Natural killer cell (primary cell): ENCODE data around the gene EEF1E1. TPM values are rescaled to one million over a fixed set of nuclear protein-coding genes. Genes with fewer than 3 reads are reported as not detected.

ENCODE experiments used
- ATAC-seq, 3 donors: fragments of 150-1000 bp in 2 of 3; fragments of 200-7000 bp in 1 of 3; cut with Tn5 transposase; 1 replicate in 1 of 3; 2 replicates in 2 of 3; pipeline ENCODE4 v1.10.0; 2021; ENCODE audit warnings: mild to moderate bottlenecking in 2 of 3, moderate library complexity in 2 of 3
- DNase-seq, 2 donors: peaks; one replicate each; pipeline versions ENCODE4 v3.0.0 to v3.0.0-alpha.2; 2013 to 2021; ENCODE audit warnings: mixed read lengths in 1 of 2
- H3K27ac ChIP-seq: one replicate; pipeline ENCODE4 v1.5.1; 2013; ENCODE audit warnings: mild to moderate bottlenecking, low read length
- H3K27me3 ChIP-seq: one replicate; pipeline ENCODE4 v1.6.1; 2013; ENCODE audit warnings: low read length; ENCODE audit not compliant: control insufficient read depth, insufficient read depth
- H3K36me3 ChIP-seq: one replicate; pipeline ENCODE4 v1.6.1; 2013; ENCODE audit warnings: low read length; ENCODE audit not compliant: control insufficient read depth, insufficient read depth
- H3K4me1 ChIP-seq: one replicate; pipeline ENCODE4 v1.6.1; 2013; ENCODE audit warnings: low read length; ENCODE audit not compliant: control insufficient read depth, insufficient read depth
- H3K4me3 ChIP-seq: one replicate; pipeline ENCODE4 v1.5.1; 2013; ENCODE audit warnings: low read length
- H3K9me3 ChIP-seq: one replicate; pipeline ENCODE4 v1.6.1; 2013; ENCODE audit warnings: low read length; ENCODE audit not compliant: control insufficient read depth, insufficient read depth
- H3K27ac Mint-ChIP-seq, 2 donors: one replicate each; pipeline ENCODE4 v1.8.0; 2022; ENCODE audit warnings: mild to moderate bottlenecking in 2 of 2, mixed read lengths in 2 of 2, moderate library complexity in 1 of 2
- H3K27me3 Mint-ChIP-seq, 2 donors: one replicate each; pipeline ENCODE4 v1.8.0; 2022; ENCODE audit warnings: low read depth in 2 of 2, mixed read lengths in 2 of 2
- H3K36me3 Mint-ChIP-seq: one replicate; pipeline ENCODE4 v1.8.0; 2022; ENCODE audit warnings: mixed read lengths
- H3K4me1 Mint-ChIP-seq, 2 donors: one replicate each; pipeline ENCODE4 v1.8.0; 2022; ENCODE audit warnings: mixed read lengths in 2 of 2
- H3K4me3 Mint-ChIP-seq: one replicate; pipeline ENCODE4 v1.8.0; 2022; ENCODE audit warnings: mild to moderate bottlenecking, moderate library complexity, mixed read lengths
- H3K9me3 Mint-ChIP-seq, 2 donors: one replicate each; pipeline ENCODE4 v1.8.0; 2022; ENCODE audit warnings: mixed read lengths in 2 of 2
- WGBS: methylation state at CpG from one replicate; pipeline ENCODE4 v1.1.7; 2013; ENCODE audit warnings: missing lambda C conversion rate; ENCODE audit not compliant: insufficient coverage; 5-methylcytosine and 5-hydroxymethylcytosine counted together
- intact Hi-C: fragments of 100-400 bp; cut with micrococcal nuclease; formaldehyde crosslinking; loops from one replicate; pipeline ENCODE4 v1.14.2; 2022
- total RNA-seq, 4 donors: library from RNA; stranded (reverse); fragments of 120-200 nt in 1 of 4; gene quantifications; one replicate each; pipeline versions ENCODE4 v1.2.3 to v1.2.4, GENCODE V29; 2013 to 2022
- TF ChIP-seq, protein P1 (sequence below): fragments of 200-600 bp; IDR thresholded peaks from one replicate; pipeline ENCODE4 v1.8.0; 2022; ENCODE audit warnings: antibody characterized with exemption

The EEF1E1 gene
- total RNA-seq, 3 donors from 2014 or later (not counting 1 experiment from before 2014, with no cell fraction given): 9.6 to 13.8 (median 10.2) TPM

DNA sequence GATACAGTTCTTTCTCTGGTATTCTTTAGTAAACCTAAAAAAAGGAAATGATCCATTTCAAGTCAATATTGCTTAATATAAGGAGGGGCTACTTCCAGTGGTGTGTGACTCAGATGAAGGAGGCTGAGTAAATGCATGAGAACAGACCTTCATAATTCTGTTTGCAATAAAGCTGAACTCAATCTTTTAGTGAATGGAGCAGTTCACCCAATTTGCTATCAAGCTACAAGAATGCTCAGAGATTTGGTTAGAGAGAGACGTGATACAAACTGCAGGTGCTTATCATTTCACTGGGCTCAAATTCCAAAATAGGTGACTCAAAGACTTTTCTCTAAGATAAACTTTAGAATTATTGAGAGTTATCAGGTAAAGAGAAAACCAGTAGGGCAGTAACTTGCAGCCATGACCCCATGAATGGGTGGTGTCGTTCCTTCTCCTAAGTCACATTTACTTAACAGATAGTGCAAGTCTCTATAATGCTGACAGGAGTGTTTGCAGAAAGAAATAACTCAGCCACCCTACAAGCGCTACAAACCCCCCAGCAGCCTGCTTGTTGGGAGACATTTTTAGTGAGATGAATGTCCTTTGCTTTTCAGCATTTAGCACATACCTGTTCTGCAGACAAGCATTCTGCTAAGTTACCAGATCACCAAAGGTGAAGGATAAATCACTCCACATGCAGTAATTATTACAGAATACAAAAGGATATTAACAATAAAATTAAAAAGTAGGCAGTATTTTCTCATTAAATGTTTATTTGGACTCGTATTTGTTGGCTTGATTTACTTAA, 21.8 kb downstream of the EEF1E1 start:
- Mint-ChIP-seq H3K36me3 (no peaks in the 10 kb centered on the region), H3K4me1 (peaks cover 8 to 11% of the 10 kb centered on the region in 2 donors), H3K9me3 (no peaks in the 10 kb centered on the region), H3K4me3 (no peak overlapping the region), H3K27me3 (no peaks in the 10 kb centered on the region), H3K27ac (peak overlapping the region in 1 of 2 donors; percentile 36)
- Histone ChIP-seq H3K36me3 (peaks cover 9% of the 10 kb centered on the region), H3K27ac (no peak overlapping the region), H3K27me3 (no peaks in the 10 kb centered on the region), H3K4me1 (no peaks in the 10 kb centered on the region), H3K4me3 (no peak overlapping the region), H3K9me3 (no peaks in the 10 kb centered on the region)
- TF ChIP-seq, protein P1, sequence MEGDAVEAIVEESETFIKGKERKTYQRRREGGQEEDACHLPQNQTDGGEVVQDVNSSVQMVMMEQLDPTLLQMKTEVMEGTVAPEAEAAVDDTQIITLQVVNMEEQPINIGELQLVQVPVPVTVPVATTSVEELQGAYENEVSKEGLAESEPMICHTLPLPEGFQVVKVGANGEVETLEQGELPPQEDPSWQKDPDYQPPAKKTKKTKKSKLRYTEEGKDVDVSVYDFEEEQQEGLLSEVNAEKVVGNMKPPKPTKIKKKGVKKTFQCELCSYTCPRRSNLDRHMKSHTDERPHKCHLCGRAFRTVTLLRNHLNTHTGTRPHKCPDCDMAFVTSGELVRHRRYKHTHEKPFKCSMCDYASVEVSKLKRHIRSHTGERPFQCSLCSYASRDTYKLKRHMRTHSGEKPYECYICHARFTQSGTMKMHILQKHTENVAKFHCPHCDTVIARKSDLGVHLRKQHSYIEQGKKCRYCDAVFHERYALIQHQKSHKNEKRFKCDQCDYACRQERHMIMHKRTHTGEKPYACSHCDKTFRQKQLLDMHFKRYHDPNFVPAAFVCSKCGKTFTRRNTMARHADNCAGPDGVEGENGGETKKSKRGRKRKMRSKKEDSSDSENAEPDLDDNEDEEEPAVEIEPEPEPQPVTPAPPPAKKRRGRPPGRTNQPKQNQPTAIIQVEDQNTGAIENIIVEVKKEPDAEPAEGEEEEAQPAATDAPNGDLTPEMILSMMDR: no peak
- no peak for DNase-seq
- intact Hi-C loops: no loop called here
- ATAC-seq: no peak
- WGBS: 89% methylated on average over 1 of the region's 4 CpGs

DNA sequence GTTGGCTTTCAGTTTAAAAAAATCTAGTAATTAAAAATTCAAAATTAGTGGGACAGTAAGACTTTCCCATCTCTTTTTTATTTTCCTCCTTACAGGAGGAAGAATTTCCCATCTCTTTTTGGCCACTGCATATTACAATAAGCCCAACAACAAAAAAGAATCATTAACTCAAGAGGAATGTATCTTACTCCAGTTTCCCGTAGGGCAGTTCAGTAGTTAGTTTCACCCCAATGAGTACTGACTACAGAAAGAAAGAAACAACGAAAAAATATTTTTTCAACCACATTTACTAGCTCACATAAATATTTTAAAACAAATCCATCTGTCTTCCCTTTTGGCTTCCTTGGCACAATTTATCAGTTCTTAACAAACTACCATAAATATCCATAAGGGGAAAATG, 23.2 kb downstream of the EEF1E1 start:
- WGBS: 100% methylated on average over 2 of the region's 2 CpGs
- ATAC-seq: no peak
- Mint-ChIP-seq H3K27ac (no peak overlapping the region), H3K27me3 (no peaks in the 10 kb centered on the region), H3K9me3 (no peaks in the 10 kb centered on the region), H3K4me1 (peaks cover 8 to 11% of the 10 kb centered on the region in 2 donors), H3K4me3 (no peak overlapping the region), H3K36me3 (no peaks in the 10 kb centered on the region)
- no peak overlapping the region for H3K27ac ChIP-seq
- H3K4me1 ChIP-seq: no peaks in the 10 kb centered on the region
- H3K27me3 ChIP-seq: no peaks in the 10 kb centered on the region
- TF ChIP-seq, protein P1: no peak
- no peak for DNase-seq
- intact Hi-C loops: no loop called here
- H3K9me3 ChIP-seq: no peaks in the 10 kb centered on the region
- peaks cover 6% of the 10 kb centered on the region for H3K36me3 ChIP-seq
- H3K4me3 ChIP-seq: no peak overlapping the region

DNA sequence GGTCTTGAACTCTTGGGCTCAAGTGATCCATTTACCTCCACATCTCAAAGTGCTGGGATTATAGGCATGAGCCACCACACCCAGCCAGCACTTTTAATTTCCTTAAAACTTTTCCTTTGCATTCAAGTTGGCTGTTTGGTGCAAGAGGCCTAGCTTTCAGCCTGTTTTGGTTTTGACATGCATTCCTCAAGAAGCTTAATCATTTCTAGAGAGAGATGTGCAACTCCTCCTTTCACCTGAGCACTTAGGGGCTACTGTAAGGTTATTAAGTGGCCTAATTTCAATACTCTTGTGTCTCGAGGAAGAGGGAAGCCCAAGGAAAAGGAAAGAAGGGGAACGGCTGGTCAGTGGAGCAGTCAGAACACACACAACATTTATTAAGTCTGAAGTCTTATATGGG, 24.4 kb downstream of the EEF1E1 start:
- TF ChIP-seq, protein P1: no peak
- Histone ChIP-seq H3K4me1 (no peaks in the 10 kb centered on the region), H3K36me3 (peaks cover 3% of the 10 kb centered on the region), H3K27ac (no peak overlapping the region), H3K27me3 (no peaks in the 10 kb centered on the region), H3K4me3 (no peak overlapping the region), H3K9me3 (no peaks in the 10 kb centered on the region)
- no peak overlapping the region for H3K27ac Mint-ChIP-seq
- H3K4me1 Mint-ChIP-seq: peaks cover 8 to 10% of the 10 kb centered on the region in 2 donors
- H3K36me3 Mint-ChIP-seq: no peaks in the 10 kb centered on the region
- no peaks in the 10 kb centered on the region for H3K9me3 Mint-ChIP-seq
- ATAC-seq: no peak
- no peak for DNase-seq
- no peaks in the 10 kb centered on the region for H3K27me3 Mint-ChIP-seq
- intact Hi-C loops: no loop called here
- no peak overlapping the region for H3K4me3 Mint-ChIP-seq
- WGBS: 67% methylated on average over 1 of the region's 2 CpGs

DNA sequence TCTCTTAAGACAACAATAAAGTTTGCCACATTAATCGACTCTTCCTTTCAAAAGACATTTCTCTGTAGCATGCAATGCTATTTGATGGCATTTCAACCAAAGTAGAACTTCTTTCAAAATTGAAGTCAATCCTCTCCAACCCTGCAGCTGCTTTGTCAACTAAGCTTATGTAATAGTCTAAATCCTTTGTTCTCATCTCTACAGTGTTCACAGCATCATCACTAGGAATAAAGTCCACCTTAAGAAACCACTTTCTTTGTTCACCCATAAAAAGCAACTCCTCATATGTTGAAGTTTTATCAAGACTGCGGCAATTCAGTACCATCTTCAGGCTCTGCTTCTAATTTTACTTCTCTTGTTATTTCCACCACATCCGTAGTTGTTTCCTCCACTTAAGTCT, 26.6 kb downstream of the EEF1E1 start:
- peaks cover 3% of the 10 kb centered on the region for H3K36me3 ChIP-seq
- intact Hi-C loops: no loop called here
- H3K9me3 ChIP-seq: no peaks in the 10 kb centered on the region
- 63% methylated on average over 3 of the region's 3 CpGs for WGBS
- H3K4me1 ChIP-seq: no peaks in the 10 kb centered on the region
- no peak overlapping the region for H3K4me3 Mint-ChIP-seq
- H3K4me3 ChIP-seq: no peak overlapping the region
- no peaks in the 10 kb centered on the region for H3K27me3 Mint-ChIP-seq
- no peaks in the 10 kb centered on the region for H3K27me3 ChIP-seq
- DNase-seq (peak in 1 of 2 donors; percentile 29), ATAC-seq (no peak)
- TF ChIP-seq, protein P1: no peak
- peaks cover 6% of the 10 kb centered on the region in 2 donors for H3K4me1 Mint-ChIP-seq
- H3K27ac Mint-ChIP-seq: no peak overlapping the region
- no peaks in the 10 kb centered on the region for H3K36me3 Mint-ChIP-seq
- H3K27ac ChIP-seq: no peak overlapping the region
- no peaks in the 10 kb centered on the region for H3K9me3 Mint-ChIP-seq
